GM18499 (cell line): ENCODE results near the gene OR2L2.
"Not testable (repeated sequence)": the region's sequence is repeated elsewhere in the genome, so short reads cannot be mapped to it uniquely, and the experiment has no call there.

Source experiments
- ATAC-seq: cut with Tn5 transposase; IDR thresholded peaks from one replicate; pipeline ENCODE4 v1.9.1; 2021; ENCODE audit warnings: moderate number of reproducible peaks; ENCODE audit not compliant: insufficient read depth, unreplicated experiment

OR2L2 gene

GRCh38 chr1:248029770-248030169 is at the start of gene OR2L2:
TSS of gene OR2L2 (plus strand) at chr1:248030070. CDS start at chr1:248038268, 8,198 bp downstream.
- ATAC-seq = no peak

GRCh38 chr1:247992986-247993385 is 36.9 kb upstream of the OR2L2 start:
- no peak for ATAC-seq

GRCh38 chr1:247998811-247999210 is 31.1 kb upstream of the OR2L2 start:
- ATAC-seq = no peak

DNA sequence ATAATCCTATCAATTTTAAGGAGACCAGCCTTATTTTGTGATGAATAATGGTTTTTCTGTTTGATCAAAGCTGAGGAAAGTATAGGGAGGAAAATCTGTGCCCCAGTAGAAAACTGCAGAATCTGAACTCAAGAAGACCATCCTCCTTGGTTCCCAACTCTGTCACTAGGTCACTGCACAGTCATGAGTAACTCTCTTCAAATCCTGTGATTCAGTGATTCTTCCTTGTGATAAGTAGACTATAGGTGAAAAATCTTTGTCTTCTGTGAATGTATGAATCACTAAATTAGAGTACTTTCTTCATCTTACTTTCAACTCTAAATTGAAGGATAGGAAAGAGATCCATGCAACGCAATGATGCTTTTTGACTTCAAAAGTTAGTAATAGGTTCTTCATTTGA is 29.7 kb upstream of the OR2L2 start:
- ATAC-seq = no peak

DNA sequence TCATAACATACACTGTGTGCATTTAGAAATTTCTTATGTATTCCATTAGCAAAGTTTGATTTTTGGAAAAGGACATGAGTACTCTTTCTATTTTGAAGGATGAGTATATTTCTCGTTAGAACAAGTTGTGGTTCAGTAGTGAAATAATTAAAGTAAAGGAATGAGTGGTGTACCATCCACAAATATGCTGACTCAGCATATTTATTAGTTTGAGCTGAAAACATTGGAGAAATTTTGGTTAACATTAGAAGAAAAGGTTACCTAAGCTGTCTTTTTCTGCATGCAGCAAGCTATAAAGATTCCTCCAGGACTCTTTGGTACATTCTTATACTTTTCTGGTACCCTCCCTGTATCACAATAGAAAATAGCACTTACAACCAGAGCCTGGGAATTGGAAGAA is 22.1 kb upstream of the OR2L2 start:
- ATAC-seq = no peak

DNA sequence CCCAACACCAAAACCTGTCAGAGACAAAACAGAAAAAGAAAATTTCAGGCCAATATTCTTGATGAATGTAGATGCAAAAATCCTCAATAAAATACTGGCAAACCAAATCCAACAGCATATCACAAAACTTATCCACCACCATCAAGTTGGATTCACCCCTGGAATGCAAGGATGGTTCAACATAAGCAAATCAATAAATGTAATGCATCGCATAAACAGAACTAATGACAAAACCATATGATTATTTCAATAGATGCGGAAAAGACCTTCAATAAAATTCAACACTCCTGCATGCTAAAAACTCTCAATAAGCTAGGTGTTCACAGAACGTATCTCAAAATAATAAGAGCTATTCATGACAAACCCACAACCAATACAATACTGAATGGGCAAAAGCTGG is 20.2 kb upstream of the OR2L2 start:
- ATAC-seq = no peak

DNA sequence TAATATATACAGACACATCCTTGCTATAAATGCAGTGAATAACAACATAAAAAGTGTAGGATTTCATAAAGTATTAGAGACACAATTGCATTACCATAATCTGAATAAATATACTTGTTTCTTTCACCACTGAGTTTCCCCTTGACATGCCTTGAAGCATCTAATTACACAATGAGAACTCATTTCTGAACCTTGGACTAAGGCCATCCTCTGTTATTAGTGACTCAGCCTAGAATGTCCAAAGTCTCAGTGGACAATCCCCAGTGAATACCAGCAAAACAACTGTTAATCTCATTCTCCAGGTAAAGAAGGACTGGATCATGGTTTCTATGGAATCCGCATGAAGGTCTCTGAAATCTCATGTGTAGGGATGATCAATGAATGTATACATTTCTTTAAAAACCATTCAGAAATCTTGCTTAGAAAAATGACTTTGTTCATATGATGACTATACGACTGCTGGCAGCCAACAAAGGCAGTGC is 16.6 kb upstream of the OR2L2 start, which contains the start of gene OR2L5:
Gene OR2L5, plus strand, starts transcription at position 432 of the 482 bp plus-strand sequence. CDS start 8,288 bp downstream, outside the sequence.
- no peak for ATAC-seq

DNA sequence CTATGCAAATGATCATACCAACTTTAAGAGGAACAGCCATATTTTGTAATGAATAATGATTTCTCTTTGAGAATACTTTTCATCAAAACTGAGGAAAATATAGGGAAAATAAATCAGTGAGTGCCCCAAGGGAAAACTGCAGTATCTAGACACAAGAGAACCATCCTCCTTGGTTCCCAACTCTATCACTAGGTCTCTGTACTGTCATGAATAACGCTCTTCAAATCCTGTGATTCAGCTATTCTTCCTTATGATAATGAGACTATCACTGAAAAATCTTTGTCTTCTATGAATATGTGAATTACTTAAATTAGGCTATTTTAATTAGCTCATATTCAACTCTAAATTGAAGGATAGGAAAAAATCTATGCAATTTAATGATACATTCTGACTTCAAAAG is 14.1 kb upstream of the OR2L2 start:
- no peak for ATAC-seq

GRCh38 chr1:248045209-248045608 is 15.3 kb downstream of the OR2L2 start:
- no peak for ATAC-seq

DNA sequence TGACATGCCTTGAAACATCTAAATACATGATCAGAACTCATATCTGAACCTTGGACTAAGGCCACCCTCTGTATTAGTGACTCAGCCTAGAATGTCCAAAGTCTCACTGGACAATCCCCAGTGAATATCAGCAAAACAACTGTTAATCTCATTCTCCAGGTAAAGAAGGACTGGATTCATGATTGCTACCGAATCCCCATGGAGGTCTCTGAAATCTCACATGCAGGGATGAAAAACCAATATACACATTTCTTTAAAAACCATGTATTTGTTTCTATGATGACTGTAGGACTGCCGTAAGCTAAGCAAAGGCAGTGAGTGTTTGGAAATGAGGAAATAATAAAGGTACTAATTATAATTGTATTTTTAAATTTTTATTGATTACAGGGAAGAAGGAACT is 16.7 kb downstream of the OR2L2 start, which contains the start of gene OR2L3:
Gene OR2L3, plus strand, starts transcription at position 301 of the 400 bp plus-strand sequence. CDS start 13,846 bp downstream, outside the sequence.
- no peak for ATAC-seq

DNA sequence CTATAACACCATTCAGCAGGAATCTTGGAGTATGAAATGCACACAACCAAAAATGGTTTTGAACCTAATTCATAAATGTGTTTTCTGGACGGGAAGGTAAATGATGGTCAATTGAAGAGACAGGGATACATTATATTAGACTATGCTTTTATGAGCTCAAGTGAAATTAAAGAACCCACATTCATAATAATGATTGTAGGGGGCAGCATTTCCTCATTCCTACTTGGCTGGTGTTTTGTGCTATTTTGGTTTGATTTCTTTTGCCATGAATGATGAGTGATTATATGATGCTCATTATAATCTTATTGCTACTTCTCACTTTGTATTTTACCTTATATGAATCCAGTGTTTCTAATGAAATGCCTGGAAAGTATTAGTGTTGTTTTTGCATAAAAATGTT is 17.1 kb downstream of the OR2L2 start:
- no peak for ATAC-seq

- no peak for ATAC-seq
Measured at GRCh38 chr1:248054671-248055070, 24.8 kb downstream of the OR2L2 start.

DNA sequence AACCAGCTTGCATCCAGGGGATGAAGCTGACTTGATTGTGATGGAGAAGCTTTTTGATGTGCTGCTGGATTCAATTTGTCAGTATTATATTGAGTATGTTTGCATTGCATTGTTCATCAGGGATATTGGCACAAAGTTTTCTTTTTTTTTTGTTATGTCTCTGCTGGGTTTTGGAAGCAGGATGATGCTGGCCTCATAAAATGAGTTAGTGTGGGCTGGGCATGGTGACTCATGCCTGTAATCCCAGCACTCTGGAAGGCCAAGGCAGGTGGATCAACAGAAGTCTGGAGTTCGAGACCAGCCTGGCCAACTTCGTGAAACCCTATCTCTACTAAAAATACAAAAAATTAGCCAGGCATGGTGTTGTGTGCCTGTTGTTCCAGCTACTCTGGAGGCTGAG is 25.4 kb downstream of the OR2L2 start:
- no peak for ATAC-seq

DNA sequence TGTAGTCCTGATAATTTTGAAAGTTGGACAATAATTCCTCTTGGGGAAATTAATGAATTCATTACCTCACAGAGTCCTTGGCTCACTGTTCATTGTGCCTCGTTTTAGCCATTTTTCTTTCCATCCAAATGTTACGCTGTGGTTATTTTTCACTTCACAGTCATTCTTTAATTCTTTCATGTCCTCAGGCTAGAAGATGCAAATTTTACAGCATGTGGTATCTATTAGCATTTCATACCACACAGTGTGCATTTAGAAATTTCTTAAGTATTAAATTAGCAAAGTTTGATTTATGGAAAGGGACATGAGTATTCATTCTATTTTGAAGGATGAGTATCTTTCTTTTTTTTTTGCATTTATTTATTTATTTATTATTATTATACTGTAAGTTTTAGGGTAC is 35.2 kb downstream of the OR2L2 start:
- no peak for ATAC-seq

DNA sequence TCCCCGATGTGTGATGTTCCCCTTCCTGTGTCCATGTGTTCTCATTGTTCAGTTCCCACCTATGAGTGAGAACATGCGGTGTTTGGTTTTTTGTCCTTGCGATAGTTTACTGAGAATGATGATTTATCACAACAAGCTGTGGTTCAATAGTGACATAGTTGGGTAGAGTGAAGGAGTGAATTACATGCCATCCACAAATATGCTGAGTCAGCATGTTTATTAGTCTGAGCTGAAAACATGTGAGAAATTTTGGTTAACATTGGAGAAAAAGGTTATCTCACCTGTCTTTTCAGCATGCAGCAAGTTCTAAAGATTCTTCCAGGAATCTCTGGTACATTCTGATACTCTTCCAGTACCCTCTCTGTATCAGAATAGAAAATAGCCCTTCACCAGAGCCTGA is 35.7 kb downstream of the OR2L2 start:
- ATAC-seq = no peak

- not testable (repeated sequence) for ATAC-seq
Measured at GRCh38 chr1:248083864-248084263, 54.0 kb downstream of the OR2L2 start.
